GM18868 (cell line): ENCODE results near the gene HDAC3.

Source experiments
- ATAC-seq: cut with Tn5 transposase; IDR thresholded peaks from one replicate; pipeline ENCODE4 v1.9.1; 2021; ENCODE audit warnings: mild to moderate bottlenecking, moderate library complexity; ENCODE audit not compliant: unreplicated experiment

Gene HDAC3

DNA sequence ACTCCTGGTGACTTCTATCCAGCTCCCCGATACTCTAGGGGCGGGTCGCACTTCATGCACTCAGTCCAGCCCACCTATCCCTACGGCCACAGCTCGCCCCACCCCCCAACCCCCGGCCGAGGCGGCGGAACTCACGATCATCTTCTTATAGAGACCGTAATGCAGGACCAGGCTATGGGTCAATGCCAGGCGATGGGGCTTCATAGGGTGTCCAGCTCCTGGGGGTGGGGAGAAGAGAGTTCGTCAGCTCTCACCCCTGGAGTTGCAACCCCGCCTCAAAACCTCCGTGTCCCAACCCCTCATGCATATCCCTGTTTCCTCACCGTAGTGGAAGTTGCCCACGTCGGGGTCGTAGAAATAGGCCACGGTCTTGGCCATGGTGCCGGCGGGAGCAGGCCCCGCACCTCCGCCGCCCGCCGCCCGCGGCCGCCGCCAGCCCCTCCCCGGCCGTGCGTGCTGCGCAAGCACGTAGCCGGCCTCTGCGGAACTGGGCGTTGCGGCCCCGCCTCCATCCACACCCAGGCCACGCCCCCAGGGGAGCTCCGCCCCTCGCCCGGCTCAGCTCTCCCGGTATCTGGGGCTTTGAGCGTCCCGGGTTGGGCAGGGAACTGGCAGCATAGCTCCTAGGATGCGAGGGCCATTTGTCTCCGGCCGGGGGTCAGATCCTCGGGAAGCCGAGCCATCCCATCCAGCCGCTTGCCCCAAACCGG lies at the start of gene HDAC3, which contains the start of gene RELL2:
HDAC3 (minus strand) TSS at position 437 of the 710 bp plus-strand sequence; CDS start at position 378, 59 bp downstream.
RELL2 (plus strand) TSS at position 585 of the 710 bp plus-strand sequence. CDS start 1,229 bp downstream, outside the sequence.
- peak; percentile 72 for ATAC-seq

DNA sequence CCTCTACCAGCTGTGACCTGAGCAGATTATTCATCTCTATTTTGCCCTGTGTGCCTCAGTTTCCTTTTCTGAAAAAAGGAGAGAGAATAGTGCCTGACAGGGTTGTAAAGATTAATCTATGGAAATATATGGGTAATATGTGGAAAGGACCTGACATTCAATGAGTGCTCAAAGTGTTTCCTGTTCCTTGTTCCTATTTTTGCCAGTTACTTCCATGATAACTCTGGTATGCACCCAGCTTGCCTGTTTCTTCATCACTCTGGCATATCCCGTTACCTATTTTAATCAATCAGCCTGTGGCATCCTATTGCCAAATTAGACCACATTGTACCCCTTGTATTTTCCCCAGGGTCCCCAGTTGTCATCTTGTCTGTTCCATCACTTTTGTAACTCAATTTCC lies 48.9 kb upstream of the HDAC3 start:
- no peak for ATAC-seq

DNA sequence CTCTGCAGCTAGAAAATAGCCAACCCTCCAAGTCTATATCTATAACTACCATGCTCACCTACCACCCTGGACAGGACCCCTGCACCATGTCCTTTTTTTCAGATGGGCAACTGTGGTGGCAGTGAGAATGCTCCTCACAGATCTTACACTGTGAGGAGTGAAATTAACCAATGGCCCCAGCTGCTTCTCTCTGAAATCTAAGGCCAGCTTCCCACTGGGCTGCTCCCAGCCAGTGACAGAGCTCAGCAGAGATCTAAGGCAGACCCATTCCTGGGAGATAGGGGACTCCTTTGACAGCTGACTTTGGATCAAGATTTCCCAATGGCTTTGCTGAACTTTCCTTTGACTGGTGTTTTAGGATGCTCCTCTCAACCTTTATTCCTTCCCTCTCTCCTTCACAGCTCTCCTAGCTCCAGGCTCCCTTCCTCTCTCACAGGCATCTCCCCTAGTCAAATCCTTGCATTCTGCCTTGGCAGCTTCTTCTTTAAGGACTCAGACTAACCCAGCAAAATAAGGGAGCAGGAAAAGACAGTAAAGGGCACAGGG lies 47.0 kb upstream of the HDAC3 start:
- ATAC-seq, result no peak

DNA sequence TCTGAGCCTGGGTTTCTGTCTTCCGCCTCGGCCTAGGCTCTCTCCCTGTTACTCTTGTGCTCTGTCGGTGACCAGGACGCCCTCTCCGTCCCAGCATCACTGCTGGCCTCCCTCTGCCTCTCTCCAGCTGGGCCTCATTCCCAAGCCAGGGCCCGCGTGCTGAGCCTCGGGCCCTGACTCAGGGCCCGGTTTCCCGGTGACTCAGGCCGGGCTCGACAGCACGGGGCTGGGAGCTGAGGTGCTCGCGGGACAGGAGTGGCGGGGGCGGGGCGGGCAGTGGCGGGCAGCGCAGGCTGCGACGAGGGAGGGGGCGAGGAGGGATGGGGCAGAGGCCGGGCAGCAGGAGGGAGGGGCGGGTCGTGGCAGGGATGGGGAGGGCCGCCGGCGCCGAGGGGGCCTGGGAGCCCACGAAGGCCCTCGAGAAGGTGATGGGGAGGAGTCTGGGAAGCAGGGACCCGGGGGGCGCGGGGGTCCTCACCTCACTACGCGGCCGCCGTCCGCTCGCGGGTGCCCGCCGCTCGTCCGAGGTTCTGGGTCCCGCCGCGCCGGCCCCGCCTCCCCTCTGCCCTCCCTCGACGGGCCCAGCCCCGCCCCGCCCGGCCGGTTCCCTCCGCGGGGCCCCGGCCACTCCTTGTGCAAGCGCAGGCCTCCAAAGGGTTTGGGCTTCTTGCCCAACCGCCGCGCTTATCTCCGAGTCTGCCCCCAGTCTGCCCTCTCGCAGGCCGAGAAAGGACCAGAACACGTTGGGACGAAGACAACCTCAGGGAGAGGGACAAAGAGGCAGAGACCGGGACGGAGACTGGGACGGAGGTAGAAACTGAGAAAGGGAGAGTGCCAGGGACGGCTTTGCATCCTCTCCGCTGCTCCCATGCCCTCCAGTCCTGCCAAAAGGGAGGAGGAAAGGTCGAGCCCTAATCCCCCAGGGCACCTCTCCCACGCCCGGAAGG lies 45.3 kb upstream of the HDAC3 start, which contains the start of gene ARAP3:
ARAP3 (minus strand) TSS at position 536 of the 947 bp plus-strand sequence. CDS start 1,744 bp downstream, outside the sequence.
- ATAC-seq, result peak; percentile 56

DNA sequence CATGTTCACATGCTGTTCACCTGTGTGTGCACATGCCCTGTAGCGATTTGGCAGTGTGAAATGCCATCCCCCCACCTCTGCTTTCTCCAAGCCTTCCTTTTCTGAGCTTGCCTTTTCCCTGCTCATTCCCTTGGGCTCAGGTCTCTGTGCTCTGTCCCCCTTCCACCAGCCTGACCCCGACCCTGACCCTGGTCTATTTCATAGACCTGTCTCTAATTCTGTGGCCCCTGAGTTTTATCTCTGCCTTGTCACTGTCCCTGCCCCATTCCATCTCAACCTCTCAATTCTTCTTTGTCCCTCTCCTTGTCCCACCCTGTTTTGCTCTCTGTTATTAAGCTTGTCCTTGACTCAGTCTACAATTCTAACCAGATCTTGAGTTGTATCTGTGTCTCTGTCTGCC lies 44.6 kb upstream of the HDAC3 start:
- ATAC-seq, result no peak

DNA sequence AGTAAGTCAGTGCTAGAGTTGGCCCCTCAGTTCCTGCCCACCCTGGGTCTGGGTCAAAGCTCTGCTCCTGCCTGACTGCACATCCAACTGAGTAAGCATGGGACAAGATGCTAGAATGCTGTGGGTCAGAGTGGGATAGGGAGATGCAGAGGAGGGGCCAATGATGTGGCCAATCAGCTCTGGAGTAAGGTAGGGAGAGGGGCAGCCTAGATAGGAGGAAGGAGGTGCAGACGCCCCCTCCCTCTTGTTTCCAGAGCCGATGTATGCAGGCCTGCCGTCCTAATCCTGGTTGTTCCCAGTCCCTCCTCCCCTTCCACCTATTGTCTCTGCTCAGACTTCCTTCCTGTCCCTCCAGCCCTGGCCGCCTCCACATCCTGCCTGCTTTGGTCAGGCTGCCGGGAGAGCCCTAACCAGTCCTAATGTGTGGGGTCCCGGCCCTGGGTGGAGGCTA lies 44.1 kb upstream of the HDAC3 start:
- ATAC-seq, result no peak

DNA sequence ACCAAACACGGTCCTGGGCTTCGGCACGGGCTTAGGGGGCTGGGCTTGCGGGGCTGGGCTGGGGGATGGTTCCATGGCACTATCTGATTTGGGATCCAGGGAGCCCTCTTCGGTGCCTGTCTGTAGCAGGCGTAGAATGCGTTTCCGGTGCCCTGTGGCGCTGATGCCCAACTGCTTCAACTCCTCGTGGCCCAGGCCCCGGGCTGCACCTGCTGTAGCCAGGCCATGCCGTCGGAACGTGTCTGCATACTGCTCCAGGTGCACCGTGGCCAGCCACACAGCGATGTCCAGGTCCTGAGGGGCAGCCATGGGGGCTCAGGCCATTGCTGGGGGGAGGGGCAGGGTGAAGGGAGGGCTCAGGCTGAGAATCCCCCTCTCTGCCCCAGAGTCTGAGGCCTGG lies 43.5 kb upstream of the HDAC3 start:
- ATAC-seq, result no peak

DNA sequence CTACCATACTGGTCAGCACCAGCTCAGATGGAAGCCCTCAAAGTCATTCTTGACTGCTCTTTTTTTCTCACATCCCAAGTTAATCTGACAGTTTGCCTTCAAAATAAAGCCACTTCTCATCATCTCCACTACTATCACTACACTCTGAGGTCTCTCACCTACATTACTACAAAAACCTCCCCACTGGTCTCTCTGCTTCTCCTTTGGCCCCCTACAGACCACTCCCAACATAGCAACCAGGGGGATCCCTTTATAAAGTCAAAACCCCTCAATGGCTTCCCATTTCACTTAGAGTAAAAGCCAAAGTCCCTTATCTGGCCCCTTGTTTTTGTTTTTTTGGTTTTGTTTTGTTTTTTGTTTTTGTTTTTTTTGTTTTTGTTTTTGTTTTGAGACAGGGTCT lies 40.8 kb upstream of the HDAC3 start:
- no peak for ATAC-seq

DNA sequence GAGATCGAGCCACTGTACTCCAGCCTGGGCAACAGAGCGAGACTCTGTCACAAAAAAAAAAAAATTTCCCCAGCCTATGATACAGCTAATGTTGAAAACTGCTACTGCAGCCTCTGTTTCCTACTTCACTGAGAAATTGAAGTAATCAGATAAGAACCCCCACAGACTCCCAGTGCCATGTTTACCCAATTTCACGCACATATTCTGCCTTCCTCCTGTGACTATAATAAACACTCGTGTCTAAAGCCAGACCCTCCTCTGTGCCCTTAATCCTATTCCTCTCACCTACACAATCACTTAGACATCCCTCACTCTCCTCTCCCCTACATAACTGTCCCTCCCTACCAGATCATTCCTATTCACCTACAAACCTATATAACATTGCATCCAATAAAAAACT lies 39.0 kb upstream of the HDAC3 start:
- ATAC-seq, result no peak

DNA sequence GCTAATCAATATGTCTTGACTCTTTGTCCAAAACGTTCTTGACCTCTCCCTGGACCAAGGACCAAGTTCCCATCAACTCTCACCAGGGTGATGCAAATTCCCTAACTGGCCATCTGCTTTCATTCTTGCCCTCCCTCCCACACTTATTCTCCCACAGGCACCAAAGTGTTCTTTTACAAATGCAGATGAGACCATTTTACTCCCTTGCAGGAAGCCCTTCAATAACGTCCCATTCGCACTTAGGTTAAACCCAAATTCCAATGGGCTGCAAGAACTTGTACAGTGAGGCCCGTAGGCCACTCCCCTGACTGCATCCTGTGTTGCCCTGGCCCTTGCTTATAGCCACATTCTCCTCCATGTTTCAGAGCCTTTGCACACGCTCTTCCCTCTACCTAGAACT lies 38.1 kb upstream of the HDAC3 start:
- ATAC-seq, result no peak

DNA sequence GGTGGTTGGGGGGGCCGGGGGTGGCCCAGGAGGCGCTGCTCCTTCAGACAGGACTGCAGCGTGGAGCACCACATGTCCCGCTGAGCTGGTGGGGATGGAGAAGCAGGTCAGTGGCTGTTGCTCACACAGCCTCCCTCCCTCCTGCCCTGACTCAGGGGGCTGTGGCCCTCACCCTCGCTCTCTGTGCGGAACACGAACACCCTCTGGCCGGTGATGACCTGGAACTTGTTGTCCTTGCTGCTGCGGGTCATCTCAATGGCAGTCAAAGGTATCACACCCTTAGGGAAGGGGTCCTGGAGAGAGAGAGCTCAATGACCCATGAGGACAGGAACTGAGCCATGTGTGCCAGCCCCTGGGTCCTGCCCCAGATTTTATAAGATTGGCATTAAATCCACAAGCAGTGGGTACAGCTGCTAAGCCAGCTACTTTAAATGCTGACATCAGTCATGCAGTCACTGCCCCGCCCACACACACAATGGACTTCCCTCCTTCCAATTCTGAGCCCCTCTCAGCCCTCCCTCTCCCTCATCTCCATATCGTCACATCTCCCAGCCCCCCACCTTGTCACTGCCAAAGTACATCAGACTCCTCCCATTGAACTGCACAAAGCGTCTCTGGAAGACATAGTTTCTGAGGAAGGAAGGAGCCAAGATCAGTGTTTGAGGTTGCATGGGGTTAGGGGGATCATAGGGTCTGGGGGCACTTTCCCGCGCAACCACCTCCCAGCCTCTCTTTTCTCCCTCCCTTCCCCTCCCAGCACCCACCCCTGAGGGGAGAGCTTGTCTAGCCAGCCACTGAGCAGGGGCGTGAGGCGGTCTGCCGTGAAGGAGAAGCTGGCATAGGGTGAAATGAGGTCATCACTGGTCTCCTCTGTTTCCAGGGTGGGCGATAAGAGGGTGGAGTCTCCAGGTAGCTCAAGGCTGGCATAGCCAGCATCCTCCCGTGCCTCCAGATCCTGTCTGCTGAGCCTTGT lies 36.5 kb upstream of the HDAC3 start:
- ATAC-seq, result no peak

DNA sequence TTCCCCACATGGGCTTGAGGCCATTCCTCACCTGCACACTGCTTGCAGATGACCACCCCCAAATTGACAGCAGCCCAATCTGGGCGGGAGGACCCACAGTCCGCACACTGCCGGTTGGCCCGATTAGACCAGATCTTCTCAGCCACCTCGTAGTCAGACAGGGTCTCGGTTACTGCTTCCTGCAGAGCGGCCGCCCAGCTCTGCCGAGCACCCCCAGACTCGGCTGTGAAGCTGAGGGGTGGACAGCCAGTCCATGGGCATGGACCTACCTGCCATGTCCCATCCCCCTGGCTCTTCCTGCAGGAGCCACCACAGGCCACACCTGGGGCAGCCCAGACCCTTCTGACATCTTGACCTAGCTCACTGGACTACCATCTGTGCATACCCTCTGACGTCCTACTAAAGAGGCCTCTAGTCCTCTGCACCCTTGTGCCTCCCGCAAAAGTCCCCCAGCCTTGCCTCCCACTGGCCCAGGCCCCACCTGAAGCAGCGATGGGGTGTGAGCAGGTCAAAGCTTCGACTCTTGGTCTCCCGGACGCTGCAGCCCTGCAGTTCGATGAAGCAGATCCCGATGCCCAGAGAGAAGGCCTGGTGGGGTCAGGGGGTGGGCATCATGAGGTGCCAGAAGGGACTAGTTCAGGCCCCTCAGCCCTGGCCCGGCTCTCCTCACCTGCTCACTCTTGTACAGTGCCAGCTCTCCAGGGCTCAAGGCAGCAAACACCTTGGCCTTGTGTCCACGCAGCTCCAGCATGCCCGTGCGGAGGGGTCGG lies 35.6 kb upstream of the HDAC3 start:
- ATAC-seq, result no peak

DNA sequence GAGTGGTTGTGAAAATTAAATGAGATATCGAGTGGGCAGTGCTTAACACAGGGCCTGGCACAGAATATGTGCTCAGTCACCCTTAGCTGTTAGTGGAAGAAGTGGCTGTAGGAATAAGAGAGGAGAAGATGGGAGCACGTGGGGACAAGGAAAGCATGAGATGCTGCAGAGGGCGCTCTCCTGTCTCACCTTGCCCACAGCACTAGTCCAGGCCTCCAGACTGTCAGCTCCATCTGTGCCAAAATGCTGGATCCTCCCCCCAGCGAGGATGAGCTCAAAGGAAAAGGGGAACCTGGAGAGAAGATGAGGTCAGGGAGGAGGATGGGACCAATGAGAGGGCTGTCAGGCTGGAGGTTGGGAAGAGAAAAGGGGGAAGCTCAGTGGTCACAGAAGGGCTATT lies 32.9 kb upstream of the HDAC3 start:
- ATAC-seq, result no peak

DNA sequence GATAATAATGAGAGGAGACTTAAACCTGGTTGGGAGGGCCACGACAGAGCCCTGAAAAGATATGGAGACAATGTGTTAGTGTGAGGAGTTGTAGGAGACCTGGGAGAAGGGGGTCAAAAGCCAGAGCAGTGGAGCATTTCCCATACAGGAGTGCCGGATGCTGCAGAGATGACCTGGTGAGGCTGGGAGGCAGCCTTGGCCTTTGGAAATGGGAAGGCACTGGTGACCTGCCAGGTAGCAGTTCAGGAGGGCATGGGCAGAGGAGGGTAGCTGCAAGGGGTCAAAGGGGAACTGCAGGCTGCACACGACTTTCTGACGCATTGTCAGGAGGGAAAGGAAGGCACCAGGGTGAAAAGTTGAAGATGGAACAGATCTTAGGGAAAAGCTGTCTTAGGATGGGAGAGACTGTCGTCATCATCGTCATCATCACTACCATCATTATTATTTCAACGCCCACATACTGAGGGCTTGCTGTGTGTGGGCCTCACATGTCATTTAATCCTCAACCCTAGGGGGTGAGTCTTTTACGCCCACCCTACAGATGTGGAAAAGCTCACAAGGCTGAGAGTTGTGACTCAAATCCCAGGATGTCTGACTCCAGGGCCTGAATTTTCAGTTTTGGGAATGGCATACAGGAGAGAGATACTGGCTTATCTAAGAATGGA lies 32.1 kb upstream of the HDAC3 start:
- ATAC-seq, result no peak

DNA sequence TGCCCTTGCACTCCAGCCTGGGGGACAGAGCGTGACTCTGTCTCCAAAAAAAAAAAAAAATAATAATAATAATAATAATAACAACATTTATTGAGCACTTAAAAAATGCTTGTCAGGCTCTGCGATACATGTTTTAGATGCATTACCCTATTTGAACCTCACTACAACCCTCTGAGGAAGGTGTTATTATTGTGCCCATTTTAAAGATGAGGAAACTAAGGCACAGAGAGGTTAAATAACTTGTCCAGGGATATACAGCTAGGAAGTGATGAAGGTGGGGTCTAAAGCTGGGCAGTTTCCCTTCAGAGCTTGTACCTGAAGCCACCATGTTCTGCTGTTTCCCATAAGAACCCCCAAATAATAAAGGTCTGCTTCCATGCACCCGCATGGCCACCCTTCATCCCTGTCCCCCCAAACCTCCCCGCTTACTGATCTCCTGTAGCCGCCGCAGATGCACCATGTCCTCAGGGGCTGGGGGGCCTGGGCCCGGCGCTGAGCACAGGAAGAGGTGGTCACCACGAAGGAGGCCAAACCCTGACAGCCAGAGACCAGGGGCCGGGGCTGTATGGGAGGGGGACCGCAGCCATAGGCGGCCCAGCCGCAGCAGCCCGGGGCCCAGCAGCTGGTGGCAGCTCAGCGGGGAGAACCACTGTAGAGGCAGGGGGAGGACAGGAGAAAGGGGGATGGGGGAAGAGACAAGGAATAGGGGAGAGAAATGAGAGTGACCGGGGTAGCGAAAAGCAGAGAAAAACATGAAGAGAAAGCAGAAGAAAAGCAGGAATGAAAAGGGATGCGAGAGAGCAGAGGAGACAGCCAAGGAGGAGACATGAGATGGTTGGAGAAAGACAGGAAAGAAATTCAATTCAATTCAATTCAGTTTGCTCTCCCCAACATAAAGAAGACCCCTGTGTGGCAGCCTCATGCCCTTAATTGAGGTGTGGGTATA lies 29.6 kb upstream of the HDAC3 start:
- no peak for ATAC-seq

DNA sequence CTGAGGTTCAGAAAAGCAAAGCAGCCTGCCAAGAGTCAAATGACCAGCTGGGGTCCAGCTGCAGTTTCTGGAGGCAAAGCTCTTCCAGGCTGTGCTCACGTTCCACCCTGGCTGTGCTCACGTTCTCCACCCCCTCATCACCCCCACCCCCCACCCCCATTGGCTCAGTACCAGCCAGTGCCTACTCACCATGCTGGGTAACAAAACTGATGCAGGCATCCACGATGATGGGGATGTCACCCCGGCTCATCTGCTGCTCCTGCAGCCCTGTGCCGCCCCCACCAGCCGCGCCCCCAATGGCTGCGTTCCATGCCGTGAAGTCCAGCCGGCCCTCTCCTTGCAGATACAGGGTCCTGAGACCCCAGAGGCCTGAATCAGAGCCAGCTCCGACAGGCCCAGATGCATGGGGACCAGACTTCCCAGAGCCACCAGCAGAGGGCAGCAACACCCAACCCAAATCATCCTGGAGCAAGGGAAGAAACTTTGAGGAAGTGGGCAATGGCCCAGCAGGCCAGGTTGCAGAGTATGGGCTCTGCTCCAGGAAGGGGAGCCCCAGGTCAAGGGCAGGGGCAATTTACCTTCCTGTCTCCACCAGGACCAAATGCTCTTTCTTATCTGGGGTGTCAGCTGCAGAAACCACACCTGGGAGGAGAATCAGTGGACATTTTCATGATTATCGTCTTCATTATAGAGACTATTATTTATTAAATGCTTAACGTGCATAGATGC lies 28.2 kb upstream of the HDAC3 start:
- ATAC-seq, result peak; percentile 96

DNA sequence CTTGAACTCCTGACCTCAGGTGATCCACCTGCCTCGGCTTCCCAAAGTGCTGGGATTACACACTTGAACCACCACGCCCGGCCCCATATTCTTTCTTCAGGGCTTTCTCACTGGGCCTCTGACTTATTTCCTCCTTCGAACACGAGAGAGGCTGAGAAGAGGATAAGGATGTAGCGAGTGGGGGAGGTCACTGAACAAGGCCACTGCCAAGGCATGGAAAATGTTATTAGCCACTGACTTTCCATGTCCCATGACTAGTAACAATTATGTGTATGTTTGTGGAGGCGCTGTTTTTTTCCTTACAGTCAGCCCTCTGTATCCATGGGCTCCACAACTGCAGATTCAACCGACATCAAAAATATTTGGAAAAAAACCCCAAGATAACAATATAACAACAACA lies 26.9 kb upstream of the HDAC3 start:
- no peak for ATAC-seq
